ENCODE data around the gene ITGA1. TPM values are rescaled to one million over a fixed set of nuclear protein-coding genes. Genes with fewer than 3 reads are reported as not detected.

Gene ITGA1
- total and polyA plus RNA-seq, 2 of the 8 experiments (the other 6 are each of a cell fraction or from before 2014, with no cell fraction given) = 2.3 to 9.0 TPM

DNA sequence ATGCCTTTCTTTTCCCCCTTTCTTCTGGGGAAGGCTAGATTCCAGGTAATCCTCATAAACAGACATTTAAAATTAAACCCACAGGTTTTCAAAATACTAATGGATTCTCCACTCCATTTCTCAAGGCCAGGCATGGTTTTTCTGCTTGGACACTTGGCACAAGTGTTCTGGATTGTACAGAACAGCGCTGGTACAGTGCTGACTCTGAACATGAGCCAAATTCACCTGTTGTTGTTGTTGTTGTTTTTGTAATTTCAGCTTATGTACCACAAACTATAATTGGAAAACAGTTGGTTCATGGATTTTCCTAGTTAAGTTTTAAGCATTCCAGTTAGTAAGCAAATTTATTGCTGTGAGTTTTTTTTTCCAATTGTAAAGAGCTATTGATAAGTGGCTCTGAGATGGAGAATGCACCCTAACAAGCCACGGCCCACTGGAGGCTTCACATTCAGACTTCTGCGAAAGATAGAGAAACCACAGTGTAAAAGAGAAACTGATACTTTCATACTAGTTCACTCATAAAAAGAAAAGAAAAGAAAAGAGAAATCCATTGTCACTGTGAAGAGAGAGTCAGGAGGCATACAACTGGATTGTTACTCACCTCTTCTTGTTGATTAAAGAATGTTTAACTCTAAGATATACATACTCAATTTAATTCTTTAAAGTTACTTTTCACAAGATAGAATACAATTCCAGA, 16.2 kb upstream of the ITGA1 start:
- Histone ChIP-seq H3K27ac (ENCODE audit: low read depth, low read length) (no peak overlapping the region), H2AK5ac (ENCODE audit: low read depth, low read length) (no peak overlapping the region), H2BK20ac (ENCODE audit: low read length) (no peak overlapping the region), H3K56ac (replicated peaks; ENCODE audit: insufficient read length, low read depth, low read length) (no peak overlapping the region), H3K27me3 (replicated peaks in 1 of 4; ENCODE audit: control insufficient read depth in 3 of 4, extremely low read depth in 1 of 4, insufficient read depth in 3 of 4, low read length in 3 of 4) (no peaks in the 10 kb centered on the region), H4K5ac (ENCODE audit: insufficient read length, low read depth, low read length) (no peak overlapping the region), H2AFZ (ENCODE audit: low read length) (no peak overlapping the region), H4K8ac (ENCODE audit: extremely low read depth, insufficient read depth, low read length) (no peak overlapping the region), H3K14ac (ENCODE audit: insufficient read length) (no peak overlapping the region), H3K18ac (ENCODE audit: extremely low read depth, low read length) (no peak overlapping the region), H3K79me1 (ENCODE audit: low read depth, low read length) (no peaks in the 10 kb centered on the region), H2BK120ac (replicated peaks; ENCODE audit: low read depth, low read length) (no peak overlapping the region), H3K4ac (replicated peaks; ENCODE audit: insufficient read length, low read depth, low read length) (no peak overlapping the region), H2BK15ac (ENCODE audit: low read length) (no peak overlapping the region), H2BK12ac (ENCODE audit: low read depth, low read length) (no peak overlapping the region), H4K20me1 (replicated peaks in 1 of 2; ENCODE audit: control insufficient read depth in 1 of 2, insufficient read depth in 2 of 2, low read length in 2 of 2) (no peaks in the 10 kb centered on the region), H3K23me2 (ENCODE audit: low read depth, low read length) (no peaks in the 10 kb centered on the region), H3K4me2 (ENCODE audit: insufficient read depth in 1 of 2, low read depth in 2 of 2, low read length in 2 of 2) (no peak overlapping the region), H3K79me2 (ENCODE audit: control insufficient read depth in 1 of 2, insufficient read depth in 2 of 2, low read length in 2 of 2) (no peaks in the 10 kb centered on the region), H3K4me1 (replicated peaks in 1 of 4; ENCODE audit: control insufficient read depth in 3 of 4, insufficient read depth in 4 of 4, low read length in 3 of 4) (peaks cover 0 to 3% (median 0%) of the 10 kb centered on the region in 4 experiments; a peak in 1 of 7 replicates), H3K36me3 (ENCODE audit: control insufficient read depth in 2 of 4, insufficient read depth in 4 of 4, low read length in 3 of 4) (no peaks in the 10 kb centered on the region), H3K9me3 (ENCODE audit: insufficient read depth in 2 of 2, low read depth in 1 of 2, low read length in 1 of 2) (no peaks in the 10 kb centered on the region), H4K91ac (replicated peaks; ENCODE audit: insufficient read length, low read length) (no peak overlapping the region), H3K9ac (replicated peaks in 1 of 4; ENCODE audit: extremely low read depth in 1 of 4, low read depth in 3 of 4, low read length in 3 of 4) (no peak overlapping the region), H3K4me3 (ENCODE audit: extremely low read depth in 1 of 4, insufficient read depth in 2 of 4, low read depth in 3 of 4, low read length in 4 of 4) (no peak overlapping the region), H2BK5ac (ENCODE audit: low read depth, low read length) (no peak overlapping the region), H3K23ac (ENCODE audit: insufficient read length) (no peak overlapping the region)
- CTCF ChIA-PET (ENCODE audit: partially characterized antibody) = no interaction called here
- FAIRE-seq (no peak), DNase-seq (ENCODE audit: low read depth in 1 of 2, low spot score in 2 of 2) (no peak)
- 96% methylated on average over 3 of the region's 3 CpGs; no CpG with 5 or more reads in 1 of the 2 experiments for WGBS, 2 experiments (ENCODE audit: extremely low coverage in 1 of 2, insufficient coverage in 1 of 2, insufficient read length in 1 of 2, insufficient replicate concordance in 2 of 2, low coverage in 1 of 2, low lambda C conversion rate in 2 of 2, missing lambda C conversion rate in 1 of 2)
- TF ChIP-seq SUZ12 (IDR thresholded peaks at IDR 0.05; ENCODE audit: low read length) = no peak
- no peak for TF ChIP-seq ZNF274 (IDR thresholded peaks at IDR 0.05; ENCODE audit: borderline replicate concordance, extremely low read depth, low read length)
- TF ChIP-seq JUND (IDR thresholded peaks at IDR 0.05; ENCODE audit: low read length) = no peak
- no peak for TF ChIP-seq GABPA (IDR thresholded peaks at IDR 0.05; ENCODE audit: borderline replicate concordance, insufficient read depth, low read length)
- TF ChIP-seq, protein P1, sequence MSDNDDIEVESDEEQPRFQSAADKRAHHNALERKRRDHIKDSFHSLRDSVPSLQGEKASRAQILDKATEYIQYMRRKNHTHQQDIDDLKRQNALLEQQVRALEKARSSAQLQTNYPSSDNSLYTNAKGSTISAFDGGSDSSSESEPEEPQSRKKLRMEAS (IDR thresholded peaks at IDR 0.05) = no peak
- TF ChIP-seq NRF1 (IDR thresholded peaks at IDR 0.05; ENCODE audit: low read depth, low read length) = no peak
- no peak for TF ChIP-seq TBP (IDR thresholded peaks at IDR 0.05; ENCODE audit: low read depth, low read length)
- TF ChIP-seq ATF3 (IDR thresholded peaks at IDR 0.05; ENCODE audit: insufficient read depth, low read depth, low read length) = no peak
- no peak for TF ChIP-seq SIX5 (IDR thresholded peaks at IDR 0.05; ENCODE audit: low read depth, low read length)
- TF ChIP-seq SP2 (IDR thresholded peaks at IDR 0.05; ENCODE audit: low read length) = no peak
- TF ChIP-seq TEAD4 (IDR thresholded peaks at IDR 0.05; ENCODE audit: low read depth, low read length) = no peak
- TF ChIP-seq POLR2AphosphoS5 (IDR thresholded peaks at IDR 0.05; ENCODE audit: low read depth, low read length) = no peak
- TF ChIP-seq BRCA1 (IDR thresholded peaks at IDR 0.05; ENCODE audit: low read depth, low read length) = no peak
- POLR2A ChIA-PET (ENCODE audit: partially characterized antibody) = interaction anchor here (0.6 kb wide), 1 partner anchor 22 kb away, joined by 4 read pairs; no protein-coding TSS in a partner anchor
